Lung (tissue), 12 donors: ENCODE measurements around the gene SLC25A23. TPM values are rescaled to one million over a fixed set of nuclear protein-coding genes. Genes with fewer than 3 reads are reported as not detected.

ENCODE experiments used
- ATAC-seq: fragments of 200-7000 bp; cut with Tn5 transposase; one replicate; pipeline ENCODE4 v1.9.1; 2020; ENCODE audit warnings: moderate number of reproducible peaks; ENCODE audit not compliant: insufficient read depth, low FRiP score
- DNase-seq, 3 donors: peaks; one replicate each; pipeline ENCODE4 v3.0.0-alpha.2; 2013 to 2017
- H3K27ac ChIP-seq, 2 donors: one replicate each; pipeline ENCODE4 v1.5.1; 2013; ENCODE audit warnings: mild to moderate bottlenecking in 2 of 2, moderate library complexity in 2 of 2, control low read depth in 1 of 2, inconsistent platforms in 1 of 2, low read depth in 1 of 2, low read length in 1 of 2
- H3K27me3 ChIP-seq, 3 donors: one replicate each; pipeline ENCODE4 v1.5.1; 2013; ENCODE audit warnings: low read length in 2 of 3; ENCODE audit not compliant: control insufficient read depth in 3 of 3, insufficient read depth in 3 of 3
- H3K36me3 ChIP-seq, 4 donors: one replicate each; pipeline ENCODE4 v1.5.1; 2013; ENCODE audit warnings: low read length in 4 of 4, mild to moderate bottlenecking in 1 of 4, moderate library complexity in 1 of 4; ENCODE audit not compliant: control insufficient read depth in 4 of 4, insufficient read depth in 4 of 4
- H3K4me1 ChIP-seq, 5 donors: one replicate each; pipeline ENCODE4 v1.5.1; 2013; ENCODE audit warnings: low read length in 5 of 5, mild to moderate bottlenecking in 2 of 5, moderate library complexity in 1 of 5; ENCODE audit not compliant: control insufficient read depth in 5 of 5, insufficient read depth in 5 of 5
- H3K4me3 ChIP-seq: one replicate; pipeline ENCODE4 v1.5.1; 2013; ENCODE audit warnings: mild to moderate bottlenecking, control low read depth, moderate library complexity
- H3K9ac ChIP-seq, 2 donors: one replicate each; pipeline ENCODE4 v1.5.1; 2013; ENCODE audit warnings: low read length in 2 of 2, control low read depth in 1 of 2; ENCODE audit not compliant: insufficient read depth in 1 of 2
- H3K9me3 ChIP-seq, 4 donors: one replicate each; pipeline ENCODE4 v1.5.1; 2013; ENCODE audit warnings: low read length in 3 of 4, mild to moderate bottlenecking in 1 of 4, moderate library complexity in 1 of 4; ENCODE audit not compliant: control insufficient read depth in 4 of 4, insufficient read depth in 3 of 4
- CTCF ChIP-seq: IDR thresholded peaks from 2 replicates; pipeline ENCODE4 v1.5.1; 2012; ENCODE audit warnings: mild to moderate bottlenecking; ENCODE audit errors: control extremely low read depth, extremely low read depth
- WGBS, 2 donors: extraction: QIAGEN DNeasy Blood & Tissue Kit; methylation state at CpG; one replicate each; pipeline ENCODE4 v1.1.7; 2013; 5-methylcytosine and 5-hydroxymethylcytosine counted together
- polyA plus RNA-seq, 2 donors: library from polyadenylated mRNA; stranded (reverse); fragments of 200-250 nt; gene quantifications; one replicate each; pipeline ENCODE4 v1.2.1, GENCODE V29; 2013
- total RNA-seq, 2 donors: library from RNA; depleted of rRNA in 1 of 2; stranded (reverse); fragments of >200 nt in 1 of 2; gene quantifications; one replicate each; pipeline ENCODE4 v1.2.1, GENCODE V29; 2014 to 2021
- donor health status: control.
- donor health status: control.
- donor health status: Bipolar disorder and iron deficiency.
- donor health status: healthy.
- donor health status: DM: yes; HTN: yes; CAD: no.

Gene SLC25A23
- total and polyA plus RNA-seq, 4 donors = 15.7 to 49.5 (median 44.5) TPM

GRCh38 chr19:6413291-6413690 lies 46.3 kb downstream of the SLC25A23 start:
- TF ChIP-seq CTCF = no peak
- Histone ChIP-seq H3K9ac (no peak overlapping the region), H3K4me3 (no peak overlapping the region), H3K36me3 (peaks cover 10 to 45% (median 27%) of the 10 kb centered on the region in 4 donors), H3K27me3 (no peaks in the 10 kb centered on the region), H3K4me1 (peaks cover 0 to 31% (median 10%) of the 10 kb centered on the region in 5 donors), H3K9me3 (no peaks in the 10 kb centered on the region), H3K27ac (no peak overlapping the region)
- 56 to 72% methylated on average over 10 of the region's 10 CpGs for WGBS, 2 donors
- peak in 2 of 3 donors; percentile 62 to 84 for DNase-seq
- ATAC-seq = no peak

- H3K4me1 ChIP-seq = peaks cover 0 to 31% (median 10%) of the 10 kb centered on the region in 5 donors
- peaks cover 8 to 37% (median 24%) of the 10 kb centered on the region in 4 donors for H3K36me3 ChIP-seq
- H3K4me3 ChIP-seq = no peak overlapping the region
- no peak for TF ChIP-seq CTCF
- no peaks in the 10 kb centered on the region for H3K9me3 ChIP-seq
- DNase-seq = peak; percentile 57 to 85 (median 69)
- 57 to 75% methylated on average over 15 of the region's 15 CpGs for WGBS, 2 donors
- peak overlapping the region in 1 of 2 donors; percentile 65 for H3K27ac ChIP-seq
- no peak for ATAC-seq
- no peaks in the 10 kb centered on the region for H3K27me3 ChIP-seq
- peak overlapping the region; percentile 26 to 33 for H3K9ac ChIP-seq
Observed at GRCh38 chr19:6412447-6413091, 47.0 kb downstream of the SLC25A23 start.

- no peak overlapping the region for H3K27ac ChIP-seq
- peaks cover 0 to 31% (median 10%) of the 10 kb centered on the region in 5 donors for H3K4me1 ChIP-seq
- TF ChIP-seq CTCF = no peak
- 76 to 82% methylated on average over 12 of the region's 12 CpGs for WGBS, 2 donors
- H3K9ac ChIP-seq = peak overlapping the region; percentile 26 to 33
- peak in 1 of 3 donors; percentile 24 for DNase-seq
- peaks cover 3 to 32% (median 21%) of the 10 kb centered on the region in 4 donors for H3K36me3 ChIP-seq
- no peaks in the 10 kb centered on the region for H3K9me3 ChIP-seq
- no peaks in the 10 kb centered on the region for H3K27me3 ChIP-seq
- no peak for ATAC-seq
- no peak overlapping the region for H3K4me3 ChIP-seq
Observed at GRCh38 chr19:6412061-6412446, 47.5 kb downstream of the SLC25A23 start.
